ENCODE results near the gene ARID1B.
"Not testable (repeated sequence)": the region's sequence is repeated elsewhere in the genome, so short reads cannot be mapped to it uniquely, and the experiment has no call there.

The ARID1B gene

DNA sequence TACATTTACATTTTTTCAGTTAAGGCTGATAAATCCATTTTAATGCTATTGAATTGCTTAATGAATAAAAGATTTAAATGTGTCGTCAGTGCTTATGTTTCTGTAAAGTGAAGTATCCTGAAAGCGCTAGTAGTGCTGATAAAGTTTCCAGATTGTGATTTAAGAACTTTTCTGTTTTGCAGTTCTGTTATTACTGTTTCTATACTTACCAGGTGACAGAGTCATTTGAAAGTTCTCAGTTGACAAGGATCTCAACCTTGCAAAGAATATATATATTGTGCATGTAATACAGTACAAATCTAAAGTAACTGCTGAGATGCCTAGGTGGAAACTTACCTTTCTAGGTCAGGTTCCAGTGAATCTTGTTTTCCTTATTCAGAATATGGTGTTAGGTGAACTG is 201.8 kb downstream of the ARID1B start:
- H3K27ac ChIP-seq = no peak overlapping the region
- H3K4me1 ChIP-seq (ENCODE audit: control insufficient read depth in 1 of 2, insufficient read depth in 1 of 2, low read depth in 1 of 2, low read length in 1 of 2) = peaks cover 0 to 8% of the 10 kb centered on the region in 2 experiments
- H3K4me3 ChIP-seq (ENCODE audit: low read depth in 1 of 2, low read length in 1 of 2) = no peak overlapping the region
- no peaks in the 10 kb centered on the region for H3K27me3 ChIP-seq
- TF ChIP-seq, protein P1, sequence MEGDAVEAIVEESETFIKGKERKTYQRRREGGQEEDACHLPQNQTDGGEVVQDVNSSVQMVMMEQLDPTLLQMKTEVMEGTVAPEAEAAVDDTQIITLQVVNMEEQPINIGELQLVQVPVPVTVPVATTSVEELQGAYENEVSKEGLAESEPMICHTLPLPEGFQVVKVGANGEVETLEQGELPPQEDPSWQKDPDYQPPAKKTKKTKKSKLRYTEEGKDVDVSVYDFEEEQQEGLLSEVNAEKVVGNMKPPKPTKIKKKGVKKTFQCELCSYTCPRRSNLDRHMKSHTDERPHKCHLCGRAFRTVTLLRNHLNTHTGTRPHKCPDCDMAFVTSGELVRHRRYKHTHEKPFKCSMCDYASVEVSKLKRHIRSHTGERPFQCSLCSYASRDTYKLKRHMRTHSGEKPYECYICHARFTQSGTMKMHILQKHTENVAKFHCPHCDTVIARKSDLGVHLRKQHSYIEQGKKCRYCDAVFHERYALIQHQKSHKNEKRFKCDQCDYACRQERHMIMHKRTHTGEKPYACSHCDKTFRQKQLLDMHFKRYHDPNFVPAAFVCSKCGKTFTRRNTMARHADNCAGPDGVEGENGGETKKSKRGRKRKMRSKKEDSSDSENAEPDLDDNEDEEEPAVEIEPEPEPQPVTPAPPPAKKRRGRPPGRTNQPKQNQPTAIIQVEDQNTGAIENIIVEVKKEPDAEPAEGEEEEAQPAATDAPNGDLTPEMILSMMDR (IDR thresholded peaks at IDR 0.05) = no peak
- no peaks in the 10 kb centered on the region for H3K9me3 ChIP-seq
- H3K36me3 ChIP-seq = no peaks in the 10 kb centered on the region

DNA sequence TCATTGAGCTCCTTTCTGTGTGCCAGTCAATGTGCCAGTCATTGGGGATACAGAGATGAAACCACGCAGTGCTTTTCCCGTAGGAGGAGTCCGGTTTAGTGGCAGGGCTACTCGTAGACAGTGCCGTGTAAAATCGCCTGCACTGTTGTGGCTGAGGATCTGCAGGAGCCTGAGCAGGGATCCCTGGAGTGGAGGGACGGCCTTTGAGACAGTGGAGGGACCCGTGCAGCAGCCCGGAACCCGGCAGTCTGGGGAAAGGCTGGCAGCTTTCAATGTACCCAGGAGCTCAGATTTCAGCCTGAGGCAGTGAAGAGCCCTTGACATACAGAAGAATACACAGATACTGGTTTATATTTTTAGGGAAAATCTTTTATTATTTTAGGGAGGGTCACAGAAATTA is 203.3 kb downstream of the ARID1B start:
- Histone ChIP-seq H3K36me3 (no peaks in the 10 kb centered on the region), H3K4me3 (ENCODE audit: low read depth in 1 of 2, low read length in 1 of 2) (no peak overlapping the region), H3K27ac (no peak overlapping the region), H3K9me3 (no peaks in the 10 kb centered on the region), H3K27me3 (no peaks in the 10 kb centered on the region), H3K4me1 (ENCODE audit: control insufficient read depth in 1 of 2, insufficient read depth in 1 of 2, low read depth in 1 of 2, low read length in 1 of 2) (peaks cover 0 to 8% of the 10 kb centered on the region in 2 experiments)
- TF ChIP-seq, protein P1 (IDR thresholded peaks at IDR 0.05) = no peak

DNA sequence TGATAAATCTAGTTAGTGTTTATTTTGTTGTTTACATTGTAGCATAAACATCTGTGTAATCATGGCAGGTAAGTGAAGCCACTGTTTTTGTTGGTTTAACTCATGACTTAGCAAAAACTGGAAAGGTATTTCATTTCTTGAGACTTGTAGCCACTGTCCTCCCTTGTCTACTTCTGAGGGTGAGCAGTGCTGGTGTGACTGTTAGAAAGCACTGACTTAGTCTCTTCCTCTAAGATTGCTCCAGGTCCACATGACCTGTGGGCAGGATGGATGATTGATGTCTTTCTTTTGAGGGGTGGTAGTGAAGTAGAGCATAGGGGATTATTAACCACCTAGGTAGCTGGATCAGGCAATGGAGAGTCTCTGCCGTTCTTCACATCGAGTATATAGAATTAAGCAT is 203.8 kb downstream of the ARID1B start:
- Histone ChIP-seq H3K9me3 (no peaks in the 10 kb centered on the region), H3K4me3 (ENCODE audit: low read depth in 1 of 2, low read length in 1 of 2) (no peak overlapping the region), H3K4me1 (ENCODE audit: control insufficient read depth in 1 of 2, insufficient read depth in 1 of 2, low read depth in 1 of 2, low read length in 1 of 2) (peaks cover 0 to 7% of the 10 kb centered on the region in 2 experiments), H3K36me3 (no peaks in the 10 kb centered on the region), H3K27me3 (no peaks in the 10 kb centered on the region), H3K27ac (no peak overlapping the region)
- TF ChIP-seq, protein P1 (IDR thresholded peaks at IDR 0.05) = no peak

DNA sequence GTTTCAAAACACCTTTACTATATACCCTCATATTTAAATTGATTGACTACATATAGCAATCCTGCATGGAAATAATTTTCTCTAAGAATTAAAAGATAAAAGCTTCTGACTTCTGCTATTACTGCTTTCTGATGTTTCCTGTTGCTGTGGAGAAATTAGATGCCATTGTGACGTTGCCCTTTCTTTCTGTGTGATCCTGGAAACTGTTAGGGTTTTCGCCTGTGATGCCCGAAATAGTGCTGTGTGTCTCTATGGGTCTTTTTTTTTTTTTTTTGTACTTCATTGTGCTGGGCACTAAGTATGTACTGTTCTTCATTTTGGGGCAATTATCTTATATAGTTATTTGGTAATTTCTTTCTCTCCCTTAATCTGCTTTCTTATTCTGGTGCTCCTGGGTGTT is 205.0 kb downstream of the ARID1B start:
- Histone ChIP-seq H3K9me3 (no peaks in the 10 kb centered on the region), H3K27me3 (no peaks in the 10 kb centered on the region), H3K36me3 (no peaks in the 10 kb centered on the region), H3K27ac (no peak overlapping the region), H3K4me1 (ENCODE audit: control insufficient read depth in 1 of 2, insufficient read depth in 1 of 2, low read depth in 1 of 2, low read length in 1 of 2) (no peaks in the 10 kb centered on the region), H3K4me3 (ENCODE audit: low read depth in 1 of 2, low read length in 1 of 2) (no peak overlapping the region)
- TF ChIP-seq, protein P1 (IDR thresholded peaks at IDR 0.05) = no peak

DNA sequence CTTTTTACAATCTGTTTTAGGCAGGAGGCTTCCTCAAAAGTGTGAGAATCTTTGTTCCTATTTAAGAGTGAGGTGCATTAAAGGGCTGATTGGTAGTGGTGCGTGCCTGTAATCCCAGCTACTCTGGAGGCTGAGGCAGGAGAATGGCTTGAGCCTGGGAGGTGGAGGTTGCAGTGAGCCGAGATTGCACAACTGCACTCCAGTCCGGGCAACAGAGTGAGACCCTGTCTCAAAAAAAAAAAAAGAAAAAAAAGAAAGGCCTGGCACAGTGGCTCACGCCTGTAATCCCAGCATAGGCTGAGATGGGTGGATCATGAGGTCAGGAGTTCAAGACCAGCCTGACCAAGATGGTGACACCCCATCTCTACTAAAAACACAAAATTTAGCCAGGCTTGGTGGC is 205.7 kb downstream of the ARID1B start:
- H3K27ac ChIP-seq; H3K9me3 ChIP-seq; H3K36me3 ChIP-seq; H3K27me3 ChIP-seq; H3K4me1 ChIP-seq (ENCODE audit: control insufficient read depth in 1 of 2, insufficient read depth in 1 of 2, low read depth in 1 of 2, low read length in 1 of 2); H3K4me3 ChIP-seq (ENCODE audit: low read depth in 1 of 2, low read length in 1 of 2): not testable (repeated sequence)

DNA sequence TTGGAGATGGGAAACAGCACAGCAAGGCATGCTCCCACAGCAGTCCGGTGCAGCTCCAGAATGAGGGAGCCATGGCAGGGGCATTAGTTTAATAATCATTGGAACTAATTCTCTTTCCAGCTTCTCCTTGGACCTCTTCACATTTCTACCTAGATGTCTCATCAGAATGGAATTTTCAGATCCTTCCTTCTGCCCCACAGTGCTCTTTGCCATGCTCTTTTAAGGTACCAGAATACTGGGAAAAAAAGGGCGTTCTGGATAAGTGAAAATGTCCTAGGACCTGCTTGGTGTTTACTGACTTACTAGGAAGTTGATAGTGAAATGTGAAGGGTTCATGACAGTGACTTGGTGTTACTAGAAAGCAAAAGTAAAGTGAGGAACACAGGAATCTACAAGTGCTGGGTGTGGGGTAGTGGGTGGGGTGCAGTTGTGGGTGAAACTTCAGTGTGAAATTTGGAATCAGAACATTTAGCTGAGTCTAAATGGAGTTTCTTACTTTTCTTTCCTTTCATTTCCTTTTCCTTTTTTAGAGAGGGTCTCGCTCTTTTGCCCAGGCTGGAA is 207.1 kb downstream of the ARID1B start:
- Histone ChIP-seq H3K9me3 (no peaks in the 10 kb centered on the region), H3K27ac (no peak overlapping the region), H3K36me3 (no peaks in the 10 kb centered on the region), H3K4me1 (ENCODE audit: control insufficient read depth in 1 of 2, insufficient read depth in 1 of 2, low read depth in 1 of 2, low read length in 1 of 2) (peaks cover 8 to 13% of the 10 kb centered on the region in 2 experiments), H3K4me3 (ENCODE audit: low read depth in 1 of 2, low read length in 1 of 2) (no peak overlapping the region), H3K27me3 (no peaks in the 10 kb centered on the region)
- TF ChIP-seq, protein P1 (IDR thresholded peaks at IDR 0.05) = no peak

Data from neutrophil (primary cell).